Transverse colon (tissue), 4 donors: ENCODE results near the gene P2RY6. TPM values are rescaled to one million over a fixed set of nuclear protein-coding genes. Genes with fewer than 3 reads are reported as not detected.

Experiments used
- DNase-seq: peaks from one replicate; pipeline ENCODE4 v3.0.0-alpha.2; 2019
- H3K27ac ChIP-seq, 4 donors: fragments of 200-600 bp; sonication (generic); 2 replicates each; pipeline ENCODE4 v1.5.1; 2016 to 2018; ENCODE audit warnings: inconsistent platforms in 4 of 4
- H3K27me3 ChIP-seq: fragments of 200-600 bp; sonication (generic); 2 replicates; pipeline ENCODE4 v1.5.1; 2017; ENCODE audit warnings: inconsistent platforms
- H3K36me3 ChIP-seq, 4 donors: fragments of 200-600 bp; sonication (generic); 2 replicates each; pipeline ENCODE4 v1.5.1; 2017 to 2019; ENCODE audit warnings: inconsistent platforms in 4 of 4
- H3K4me1 ChIP-seq, 4 donors: fragments of 200-600 bp; sonication (generic); 2 replicates each; pipeline ENCODE4 v1.5.1; 2017 to 2020; ENCODE audit warnings: inconsistent platforms in 4 of 4
- H3K4me3 ChIP-seq, 4 donors: fragments of 200-600 bp; sonication (generic); 1 replicate in 1 of 4; 2 replicates in 3 of 4; pipeline versions ENCODE4 v1.5.1 to v1.6.1; 2017 to 2019; ENCODE audit warnings: inconsistent platforms in 4 of 4
- H3K9me3 ChIP-seq, 2 donors: fragments of 200-600 bp; sonication (generic); 2 replicates each; pipeline ENCODE4 v1.5.1; 2017 to 2019; ENCODE audit warnings: inconsistent platforms in 2 of 2
- CTCF ChIP-seq, 5 experiments: fragments of 200-600 bp in 3 of 5; fragments of 450-650 bp in 2 of 5; sonication (generic) in 3 of 5; IDR thresholded peaks; 1 replicate in 2 of 5; 2 replicates in 3 of 5; pipeline ENCODE4 v1.5.1; 2016 to 2017; ENCODE audit warnings: antibody characterized with exemption in 5 of 5, inconsistent platforms in 3 of 5, mild to moderate bottlenecking in 2 of 5, moderate library complexity in 1 of 5
- EP300 ChIP-seq: sonication (generic); formaldehyde crosslinking; IDR thresholded peaks from one replicate; pipeline ENCODE4 v1.6.1; 2017; ENCODE audit warnings: antibody characterized with exemption, low read depth
- POLR2A ChIP-seq: fragments of 450-650 bp; IDR thresholded peaks from one replicate; pipeline ENCODE4 v1.6.1; 2016; ENCODE audit warnings: antibody characterized with exemption, mild to moderate bottlenecking, moderate library complexity
- POLR2AphosphoS5 ChIP-seq, 3 donors: sonication (generic); formaldehyde crosslinking; IDR thresholded peaks; one replicate each; pipeline ENCODE4 v1.6.1; 2016; ENCODE audit warnings: antibody characterized with exemption in 3 of 3
- WGBS, 2 donors: methylation state at CpG; one replicate each; pipeline ENCODE4 v1.1.5; 2018; ENCODE audit warnings: low coverage in 1 of 2; 5-methylcytosine and 5-hydroxymethylcytosine counted together
- in situ Hi-C, 4 donors: fragments of 200-750 bp; cut with MboI; loops; one replicate each; pipeline versions ENCODE4 v1.15.0 to v1.15.1; 2017; ENCODE audit warnings: low sequenced_read_pairs in 3 of 4, low pct_ligation_motif_present in 1 of 4, low pct_unique_long_range_greater_than_20kb in 1 of 4
- intact Hi-C: fragments of 100-400 bp; cut with DNase I; formaldehyde crosslinking; loops from one replicate; pipeline ENCODE4 v1.15.1; 2023; ENCODE audit warnings: low total_unique reads
- total RNA-seq, 4 donors: library from RNA; depleted of rRNA; stranded (reverse); fragments of >200 nt; gene quantifications; one replicate each; pipeline ENCODE4 v1.1.0, GENCODE V29; 2016

Gene P2RY6
- total RNA-seq = 1 to 10 TPM in 3 of 4 donors, not detected in 1; 1.1 to 1.6 (median 1.4) TPM

- no peaks in the 10 kb centered on the region for H3K9me3 ChIP-seq
- 82% methylated on average over 17 of the region's 17 CpGs; no CpG with 5 or more reads in 1 of the 2 donors for WGBS, 2 donors
- TF ChIP-seq POLR2A (peak; percentile 31), EP300 (no peak), CTCF (IDR thresholded peaks at IDR 0.05) (no peak)
- H3K36me3 ChIP-seq = no peaks in the 10 kb centered on the region
- no peaks in the 10 kb centered on the region for H3K27me3 ChIP-seq
- H3K4me3 ChIP-seq = no peak within 1 kb of the TSS
- peak within 1 kb of the TSS; percentile 5 to 55 (median 28) for H3K27ac ChIP-seq
- DNase-seq = peak; percentile 50
- intact Hi-C loops (no loop called here), in situ Hi-C loops (no loop called here)
- peaks cover 0 to 10% (median 1%) of the 10 kb centered on the region in 4 donors for H3K4me1 ChIP-seq
Measured at GRCh38 chr11:73271936-73272679, at the start of gene P2RY6. TSS of gene P2RY6 (plus strand) at chr11:73272338. CDS start at chr11:73296519, 24,181 bp downstream.

- Histone ChIP-seq H3K36me3 (no peaks in the 10 kb centered on the region), H3K27ac (no peak overlapping the region), H3K4me1 (peaks cover 0 to 11% (median 6%) of the 10 kb centered on the region in 4 donors), H3K27me3 (no peaks in the 10 kb centered on the region), H3K9me3 (no peaks in the 10 kb centered on the region), H3K4me3 (no peak overlapping the region)
- no peak for DNase-seq
- 87 to 92% methylated on average over 2 to 8 of the region's 10 CpGs for WGBS, 2 donors
- TF ChIP-seq CTCF (IDR thresholded peaks at IDR 0.05) (no peak), EP300 (no peak), POLR2A (no peak), POLR2AphosphoS5 (IDR thresholded peaks at IDR 0.05) (no peak)
- intact Hi-C loops = loop anchor here (1.0 kb wide), 1 partner anchor 32 kb away; no protein-coding TSS in a partner anchor
- in situ Hi-C loops = no loop called here
Measured at GRCh38 chr11:73223998-73224730, 48.0 kb upstream of the P2RY6 start.

- DNase-seq = no peak
- Histone ChIP-seq H3K9me3 (no peaks in the 10 kb centered on the region), H3K27ac (no peak overlapping the region), H3K27me3 (no peaks in the 10 kb centered on the region), H3K36me3 (no peaks in the 10 kb centered on the region), H3K4me1 (peaks cover 0 to 7% (median 3%) of the 10 kb centered on the region in 4 donors), H3K4me3 (no peak overlapping the region)
- WGBS, 2 donors = 46% methylated on average over 3 of the region's 3 CpGs; no CpG with 5 or more reads in 1 of the 2 donors
- intact Hi-C loops (loop anchor here (5.0 kb wide), 1 partner anchor 248 kb away; no protein-coding TSS in a partner anchor), in situ Hi-C loops (no loop called here)
- no peak for TF ChIP-seq EP300
- no peak for TF ChIP-seq POLR2AphosphoS5 (IDR thresholded peaks at IDR 0.05)
- no peak for TF ChIP-seq CTCF (IDR thresholded peaks at IDR 0.05)
- no peak for TF ChIP-seq POLR2A
Measured at GRCh38 chr11:73225001-73225686, 47.0 kb upstream of the P2RY6 start.

GRCh38 chr11:73225851-73226250 is 46.3 kb upstream of the P2RY6 start:
- Histone ChIP-seq H3K27me3 (no peaks in the 10 kb centered on the region), H3K4me3 (no peak overlapping the region), H3K27ac (no peak overlapping the region), H3K9me3 (no peaks in the 10 kb centered on the region), H3K36me3 (no peaks in the 10 kb centered on the region), H3K4me1 (peaks cover 0 to 7% (median 3%) of the 10 kb centered on the region in 4 donors)
- DNase-seq = no peak
- intact Hi-C loops = loop anchor here (5.0 kb wide), 1 partner anchor 249 kb away; no protein-coding TSS in a partner anchor
- in situ Hi-C loops = no loop called here
- WGBS, 2 donors = 88 to 100% methylated on average over 1 to 7 of the region's 7 CpGs
- TF ChIP-seq POLR2AphosphoS5 (IDR thresholded peaks at IDR 0.05) (no peak), EP300 (no peak), POLR2A (no peak), CTCF (IDR thresholded peaks at IDR 0.05) (no peak)
